Liver (tissue), 5 donors: ENCODE data around the gene ZNF714. TPM values are rescaled to one million over a fixed set of nuclear protein-coding genes. Genes with fewer than 3 reads are reported as not detected.

Source experiments
- polyA plus RNA-seq, 2 donors: library from polyadenylated mRNA; stranded (reverse) in 1 of 2; unstranded in 1 of 2; fragments of 200-250 nt in 1 of 2; fragments of >200 nt in 1 of 2; fragmentation: Nextera tagmentation in 1 of 2; extraction: Ambion mirVana in 1 of 2; gene quantifications; one replicate each; pipeline versions ENCODE4 v1.2.1 to v1.2.3, GENCODE V29; 2013 to 2015
- small RNA-seq: library from RNA; depleted of rRNA; stranded (forward); fragments of <200 nt; gene quantifications from one replicate; pipeline ENCODE3, GENCODE V24; 2014
- total RNA-seq, 2 donors: library from RNA; depleted of rRNA; stranded (reverse); fragments of >200 nt; gene quantifications; one replicate each; pipeline ENCODE4 v1.2.3, GENCODE V29; 2014
- donor health status: healthy.
- donor health status: healthy.
- donor health status: healthy.

The ZNF714 gene
- total and polyA plus RNA-seq, 4 donors: 0.22 to 4.7 (median 0.81) TPM

Small RNAs within 50 kb of the gene (small RNA-seq; reads per million reads assigned to genes)
- gene RNA5SP469: not detected

Other genes starting within 250 kb of the ZNF714 start
- gene ZNF85, start 159.0 kb upstream of the ZNF714 start, total RNA-seq: 1 to 10 TPM in 1 of 2 donors, under 1 TPM in 1; 0.75 to 9.0 TPM
- under 1 TPM; 0.27 to 0.31 TPM for gene ZNF85, start 159.0 kb upstream of the ZNF714 start, polyA plus RNA-seq
- 1 to 10 TPM; 2.3 to 5.3 TPM for gene ZNF430, start 61.5 kb upstream of the ZNF714 start, total RNA-seq
- gene ZNF430, start 61.5 kb upstream of the ZNF714 start, polyA plus RNA-seq: 1 to 10 TPM in 1 of 2 donors, under 1 TPM in 1; 0.31 to 3.5 TPM
- gene ZNF431, start 59.8 kb downstream of the ZNF714 start, total RNA-seq: 1 to 10 TPM; 1.4 to 6.6 TPM
- gene ZNF431, start 59.8 kb downstream of the ZNF714 start, polyA plus RNA-seq: 1 to 10 TPM in 1 of 2 donors, under 1 TPM in 1; 0.29 to 1.6 TPM
- 1 to 10 TPM; 4.9 to 7.7 TPM for gene ZNF708, start 247.2 kb downstream of the ZNF714 start, total RNA-seq
- 1 to 10 TPM in 1 of 2 donors, under 1 TPM in 1; 0.97 to 1.6 TPM for gene ZNF708, start 247.2 kb downstream of the ZNF714 start, polyA plus RNA-seq